Measurements from ENCODE around the gene KCNJ9. TPM values are rescaled to one million over a fixed set of nuclear protein-coding genes. Genes with fewer than 3 reads are reported as not detected.

The KCNJ9 gene
- total and polyA plus RNA-seq, 10 of the 15 experiments (the other 5 are each of a cell fraction or from before 2014, with no cell fraction given), result 0.12 TPM; not detected in 9

DNA sequence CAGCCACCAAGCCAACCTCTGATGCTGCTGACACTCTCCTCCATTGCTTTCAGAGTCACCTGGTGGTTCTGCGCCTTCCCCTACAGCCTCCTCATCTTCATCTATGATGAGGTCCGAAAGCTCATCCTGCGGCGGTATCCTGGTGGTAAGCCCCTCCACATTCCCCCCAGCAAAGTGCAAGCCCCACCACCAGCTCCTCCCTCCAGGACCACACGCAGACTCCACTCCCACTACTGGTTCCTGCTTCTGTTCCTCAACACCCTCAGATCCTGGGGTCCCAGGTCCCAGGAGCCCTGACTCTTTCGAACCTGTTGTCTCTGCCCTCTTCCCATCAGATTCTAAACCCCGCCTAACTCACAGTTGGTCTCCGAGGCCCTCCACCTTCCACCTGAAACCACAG lies 58.5 kb downstream of the KCNJ9 start:
- ChIA-PET CTCF (no interaction called here), RAD21 (ENCODE audit: unreplicated experiment) (no interaction called here), POLR2A (no interaction called here), SMC1A (ENCODE audit: uncharacterized antibody, unreplicated experiment) (no interaction called here)
- no peak overlapping the region for H3K9ac ChIP-seq (ENCODE audit: control insufficient read depth, insufficient read depth, low read length)
- H4K20me1 ChIP-seq (ENCODE audit: control insufficient read depth, insufficient read depth), result no peaks in the 10 kb centered on the region
- no peak overlapping the region for H3K4me2 ChIP-seq (ENCODE audit: control insufficient read depth, insufficient read depth)
- no peak for ATAC-seq
- BruUV-seq (replicated peaks), result no TSS peak
- no peaks in the 10 kb centered on the region for H3K4me1 ChIP-seq (ENCODE audit: control insufficient read depth, insufficient read depth, low read length)
- FAIRE-seq, result no peak
- in situ Hi-C loops (cut with MboI), result no loop called here
- DNase-seq (ENCODE audit: low read depth, low spot score), result no peak
- peaks cover 0 to 1% of the 10 kb centered on the region in 2 experiments; a peak in 2 of 4 replicates for H3K27me3 ChIP-seq (replicated peaks in 1 of 2; ENCODE audit: control insufficient read depth in 2 of 2, insufficient read depth in 2 of 2, low read length in 1 of 2)
- TF ChIP-seq SREBF2 (IDR thresholded peaks at IDR 0.05; ENCODE audit: low read length), result no peak
- TF ChIP-seq ZZZ3 (IDR thresholded peaks at IDR 0.05; ENCODE audit: control insufficient read depth, insufficient read length, low read depth), result no peak
- TF ChIP-seq IRF4 (IDR thresholded peaks at IDR 0.05; ENCODE audit: low read depth, low read length), result no peak
- no peak for TF ChIP-seq TCF12 (IDR thresholded peaks at IDR 0.05; ENCODE audit: low read depth, low read length)
- TF ChIP-seq CBFB (IDR thresholded peaks at IDR 0.05; ENCODE audit: low read depth), result no peak
- no peak for TF ChIP-seq JUNB (IDR thresholded peaks at IDR 0.05)
- no peak for TF ChIP-seq YY1 (IDR thresholded peaks at IDR 0.05; ENCODE audit: low read depth, low read length)
- TF ChIP-seq, protein P1, sequence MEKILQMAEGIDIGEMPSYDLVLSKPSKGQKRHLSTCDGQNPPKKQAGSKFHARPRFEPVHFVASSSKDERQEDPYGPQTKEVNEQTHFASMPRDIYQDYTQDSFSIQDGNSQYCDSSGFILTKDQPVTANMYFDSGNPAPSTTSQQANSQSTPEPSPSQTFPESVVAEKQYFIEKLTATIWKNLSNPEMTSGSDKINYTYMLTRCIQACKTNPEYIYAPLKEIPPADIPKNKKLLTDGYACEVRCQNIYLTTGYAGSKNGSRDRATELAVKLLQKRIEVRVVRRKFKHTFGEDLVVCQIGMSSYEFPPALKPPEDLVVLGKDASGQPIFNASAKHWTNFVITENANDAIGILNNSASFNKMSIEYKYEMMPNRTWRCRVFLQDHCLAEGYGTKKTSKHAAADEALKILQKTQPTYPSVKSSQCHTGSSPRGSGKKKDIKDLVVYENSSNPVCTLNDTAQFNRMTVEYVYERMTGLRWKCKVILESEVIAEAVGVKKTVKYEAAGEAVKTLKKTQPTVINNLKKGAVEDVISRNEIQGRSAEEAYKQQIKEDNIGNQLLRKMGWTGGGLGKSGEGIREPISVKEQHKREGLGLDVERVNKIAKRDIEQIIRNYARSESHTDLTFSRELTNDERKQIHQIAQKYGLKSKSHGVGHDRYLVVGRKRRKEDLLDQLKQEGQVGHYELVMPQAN (conservative IDR thresholded peaks at IDR 0.05), result no peak
- no peak for TF ChIP-seq CEBPB (IDR thresholded peaks at IDR 0.05; ENCODE audit: borderline replicate concordance in 1 of 2, low read depth in 2 of 2, low read length in 2 of 2)
- TF ChIP-seq BHLHE40 (IDR thresholded peaks at IDR 0.05; ENCODE audit: borderline replicate concordance in 1 of 2, low read depth in 2 of 2, low read length in 1 of 2), result no peak
- TF ChIP-seq, protein P2, sequence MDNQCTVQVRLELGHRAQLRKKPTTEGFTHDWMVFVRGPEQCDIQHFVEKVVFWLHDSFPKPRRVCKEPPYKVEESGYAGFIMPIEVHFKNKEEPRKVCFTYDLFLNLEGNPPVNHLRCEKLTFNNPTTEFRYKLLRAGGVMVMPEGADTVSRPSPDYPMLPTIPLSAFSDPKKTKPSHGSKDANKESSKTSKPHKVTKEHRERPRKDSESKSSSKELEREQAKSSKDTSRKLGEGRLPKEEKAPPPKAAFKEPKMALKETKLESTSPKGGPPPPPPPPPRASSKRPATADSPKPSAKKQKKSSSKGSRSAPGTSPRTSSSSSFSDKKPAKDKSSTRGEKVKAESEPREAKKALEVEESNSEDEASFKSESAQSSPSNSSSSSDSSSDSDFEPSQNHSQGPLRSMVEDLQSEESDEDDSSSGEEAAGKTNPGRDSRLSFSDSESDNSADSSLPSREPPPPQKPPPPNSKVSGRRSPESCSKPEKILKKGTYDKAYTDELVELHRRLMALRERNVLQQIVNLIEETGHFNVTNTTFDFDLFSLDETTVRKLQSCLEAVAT (IDR thresholded peaks at IDR 0.05), result no peak
- TF ChIP-seq, protein P3, sequence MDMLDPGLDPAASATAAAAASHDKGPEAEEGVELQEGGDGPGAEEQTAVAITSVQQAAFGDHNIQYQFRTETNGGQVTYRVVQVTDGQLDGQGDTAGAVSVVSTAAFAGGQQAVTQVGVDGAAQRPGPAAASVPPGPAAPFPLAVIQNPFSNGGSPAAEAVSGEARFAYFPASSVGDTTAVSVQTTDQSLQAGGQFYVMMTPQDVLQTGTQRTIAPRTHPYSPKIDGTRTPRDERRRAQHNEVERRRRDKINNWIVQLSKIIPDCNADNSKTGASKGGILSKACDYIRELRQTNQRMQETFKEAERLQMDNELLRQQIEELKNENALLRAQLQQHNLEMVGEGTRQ (IDR thresholded peaks at IDR 0.05; ENCODE audit: borderline replicate concordance, low read depth, low read length), result no peak
- no peak for TF ChIP-seq SIN3A (IDR thresholded peaks at IDR 0.05; ENCODE audit: low read depth, low read length)
- no peak for TF ChIP-seq ZSCAN29 (IDR thresholded peaks at IDR 0.05)
- TF ChIP-seq, protein P4, sequence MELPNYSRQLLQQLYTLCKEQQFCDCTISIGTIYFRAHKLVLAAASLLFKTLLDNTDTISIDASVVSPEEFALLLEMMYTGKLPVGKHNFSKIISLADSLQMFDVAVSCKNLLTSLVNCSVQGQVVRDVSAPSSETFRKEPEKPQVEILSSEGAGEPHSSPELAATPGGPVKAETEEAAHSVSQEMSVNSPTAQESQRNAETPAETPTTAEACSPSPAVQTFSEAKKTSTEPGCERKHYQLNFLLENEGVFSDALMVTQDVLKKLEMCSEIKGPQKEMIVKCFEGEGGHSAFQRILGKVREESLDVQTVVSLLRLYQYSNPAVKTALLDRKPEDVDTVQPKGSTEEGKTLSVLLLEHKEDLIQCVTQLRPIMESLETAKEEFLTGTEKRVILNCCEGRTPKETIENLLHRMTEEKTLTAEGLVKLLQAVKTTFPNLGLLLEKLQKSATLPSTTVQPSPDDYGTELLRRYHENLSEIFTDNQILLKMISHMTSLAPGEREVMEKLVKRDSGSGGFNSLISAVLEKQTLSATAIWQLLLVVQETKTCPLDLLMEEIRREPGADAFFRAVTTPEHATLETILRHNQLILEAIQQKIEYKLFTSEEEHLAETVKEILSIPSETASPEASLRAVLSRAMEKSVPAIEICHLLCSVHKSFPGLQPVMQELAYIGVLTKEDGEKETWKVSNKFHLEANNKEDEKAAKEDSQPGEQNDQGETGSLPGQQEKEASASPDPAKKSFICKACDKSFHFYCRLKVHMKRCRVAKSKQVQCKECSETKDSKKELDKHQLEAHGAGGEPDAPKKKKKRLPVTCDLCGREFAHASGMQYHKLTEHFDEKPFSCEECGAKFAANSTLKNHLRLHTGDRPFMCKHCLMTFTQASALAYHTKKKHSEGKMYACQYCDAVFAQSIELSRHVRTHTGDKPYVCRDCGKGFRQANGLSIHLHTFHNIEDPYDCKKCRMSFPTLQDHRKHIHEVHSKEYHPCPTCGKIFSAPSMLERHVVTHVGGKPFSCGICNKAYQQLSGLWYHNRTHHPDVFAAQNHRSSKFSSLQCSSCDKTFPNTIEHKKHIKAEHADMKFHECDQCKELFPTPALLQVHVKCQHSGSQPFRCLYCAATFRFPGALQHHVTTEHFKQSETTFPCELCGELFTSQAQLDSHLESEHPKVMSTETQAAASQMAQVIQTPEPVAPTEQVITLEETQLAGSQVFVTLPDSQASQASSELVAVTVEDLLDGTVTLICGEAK (IDR thresholded peaks at IDR 0.05; ENCODE audit: borderline replicate concordance), result no peak
- TF ChIP-seq EED (IDR thresholded peaks at IDR 0.05; ENCODE audit: low read depth), result no peak
- no peaks in the 10 kb centered on the region for H3K36me3 ChIP-seq (ENCODE audit: control insufficient read depth in 2 of 2, insufficient read depth in 2 of 2, low read length in 1 of 2)
- H3K9me3 ChIP-seq (replicated peaks; ENCODE audit: control insufficient read depth, insufficient read depth, low read length), result no peaks in the 10 kb centered on the region
- no peak overlapping the region for H2AFZ ChIP-seq (ENCODE audit: control insufficient read depth, low read depth, low read length)
- intact Hi-C loops (cut with micrococcal nuclease; ENCODE audit: unreplicated experiment), result no loop called here
- H3K27ac ChIP-seq (ENCODE audit: control insufficient read depth, insufficient read depth), result no peak overlapping the region
- no peak overlapping the region for H3K4me3 ChIP-seq
- H3K79me2 ChIP-seq (ENCODE audit: control insufficient read depth, insufficient read depth, low read length), result no peaks in the 10 kb centered on the region
- WGBS (ENCODE audit: insufficient coverage, insufficient replicate concordance, low lambda C conversion rate, missing lambda C conversion rate), result 58% methylated on average over 8 of the region's 8 CpGs
